Neural cell (in vitro differentiated cells): ENCODE measurements around the gene USP11.
"Not testable (repeated sequence)": the region's sequence is repeated elsewhere in the genome, so short reads cannot be mapped to it uniquely, and the experiment has no call there.

Experiments
- CTCF ChIP-seq: fragments of 450-650 bp; IDR thresholded peaks from 2 replicates; pipeline ENCODE4 v1.5.1; 2014; ENCODE audit warnings: antibody characterized with exemption, mild to moderate bottlenecking, moderate library complexity; ENCODE audit not compliant: poor library complexity, severe bottlenecking
- EP300 ChIP-seq: fragments of 450-650 bp; conservative IDR thresholded peaks from 2 replicates; pipeline ENCODE4 v1.6.1; 2014; ENCODE audit warnings: antibody characterized with exemption, mild to moderate bottlenecking, moderate library complexity; ENCODE audit not compliant: poor library complexity, severe bottlenecking
- EZH2 ChIP-seq: fragments of 200-600, 300-800 bp; shearing (Covaris generic), sonication (generic); IDR thresholded peaks from 2 replicates; pipeline ENCODE4 v1.6.1; 2014; ENCODE audit warnings: antibody characterized with exemption, low read length, borderline replicate concordance, mild to moderate bottlenecking; ENCODE audit not compliant: insufficient read depth, poor library complexity, severe bottlenecking
- MXI1 ChIP-seq: fragments of 450-650 bp; conservative IDR thresholded peaks from 2 replicates; pipeline ENCODE4 v1.6.1; 2014; ENCODE audit warnings: antibody characterized with exemption, mild to moderate bottlenecking; ENCODE audit not compliant: poor library complexity, severe bottlenecking
- POLR2AphosphoS5 ChIP-seq: IDR thresholded peaks from 2 replicates; pipeline ENCODE4 v1.6.1; 2012
- RAD21 ChIP-seq: fragments of 450-650 bp; conservative IDR thresholded peaks from 2 replicates; pipeline ENCODE4 v1.6.1; 2014; ENCODE audit warnings: antibody characterized with exemption, mild to moderate bottlenecking, moderate library complexity
- REST ChIP-seq: IDR thresholded peaks from 2 replicates; pipeline ENCODE4 v1.6.1; 2012; ENCODE audit warnings: borderline replicate concordance

- not testable (repeated sequence) for TF ChIP-seq CTCF, MXI1, REST, POLR2AphosphoS5, RAD21, EP300, EZH2
Measured at GRCh38 chrX:47257620-47258019, 24.8 kb downstream of the USP11 start.
